MM.1S (cell line): ENCODE results near the gene ADISSP.

Experiments used
- DNase-seq: peaks from one replicate; pipeline ENCODE4 v3.0.0-alpha.2; 2015
- H2AFZ ChIP-seq: fragments of 300-600 bp; sonication (generic); 2 replicates; pipeline ENCODE4 v1.6.0; 2016; ENCODE audit warnings: antibody characterized with exemption, low read length
- H3F3A ChIP-seq: fragments of 300-600 bp; sonication (generic); 2 replicates; pipeline ENCODE4 v1.6.1; 2016; ENCODE audit warnings: mild to moderate bottlenecking, antibody characterized with exemption, low read length, moderate library complexity, mixed read lengths; ENCODE audit not compliant: insufficient read depth
- H3K27ac ChIP-seq: fragments of 300-600 bp; sonication (generic); 2 replicates; pipeline ENCODE4 v1.5.1; 2016; ENCODE audit warnings: mild to moderate bottlenecking, low read length
- H3K27me3 ChIP-seq: fragments of 300-600 bp; sonication (generic); replicated peaks from 2 replicates; pipeline ENCODE4 v1.6.0; 2016; ENCODE audit warnings: low read length; ENCODE audit not compliant: insufficient read depth
- H3K36me3 ChIP-seq: fragments of 300-600 bp; sonication (generic); replicated peaks from 2 replicates; pipeline ENCODE4 v1.6.1; 2016; ENCODE audit warnings: mild to moderate bottlenecking, low read length, mixed read lengths; ENCODE audit not compliant: insufficient read depth
- H3K4me1 ChIP-seq: fragments of 300-600 bp; sonication (generic); 2 replicates; pipeline ENCODE4 v1.6.1; 2016; ENCODE audit warnings: low read length, mixed read lengths
- H3K4me2 ChIP-seq: fragments of 300-600 bp; sonication (generic); 2 replicates; pipeline ENCODE4 v1.6.0; 2016; ENCODE audit warnings: low read depth, low read length
- H3K4me3 ChIP-seq: fragments of 300-600 bp; sonication (generic); 2 replicates; pipeline ENCODE4 v1.5.1; 2016; ENCODE audit warnings: low read length, mixed read lengths
- H3K79me2 ChIP-seq: fragments of 300-600 bp; sonication (generic); 2 replicates; pipeline ENCODE4 v1.6.1; 2016; ENCODE audit warnings: mixed run types, low read length, mixed read lengths
- H3K9ac ChIP-seq: fragments of 300-600 bp; sonication (generic); 2 replicates; pipeline ENCODE4 v1.6.1; 2016; ENCODE audit warnings: low read length, mixed read lengths
- H3K9me2 ChIP-seq: fragments of 300-600 bp; sonication (generic); replicated peaks from 2 replicates; pipeline ENCODE4 v1.6.1; 2016; ENCODE audit warnings: mild to moderate bottlenecking, low read length, mixed read lengths; ENCODE audit not compliant: insufficient read depth
- H3K9me3 ChIP-seq: fragments of 300-600 bp; sonication (generic); replicated peaks from 2 replicates; pipeline ENCODE4 v1.6.1; 2016; ENCODE audit warnings: mild to moderate bottlenecking, low read length, mixed read lengths; ENCODE audit not compliant: insufficient read depth
- H4K20me1 ChIP-seq: fragments of 300-600 bp; sonication (generic); 2 replicates; pipeline ENCODE4 v1.6.1; 2016; ENCODE audit warnings: mild to moderate bottlenecking, low read length, moderate library complexity, mixed read lengths; ENCODE audit not compliant: insufficient read depth
- CTCF ChIP-seq: fragments of 300-600 bp; sonication (generic); IDR thresholded peaks from 2 replicates; pipeline ENCODE4 v1.5.1; 2016; ENCODE audit warnings: antibody characterized with exemption, low read length, mixed read lengths
- EZH2 ChIP-seq: fragments of 300-600 bp; sonication (generic); optimal IDR thresholded peaks from 2 replicates; pipeline ENCODE3; 2017; ENCODE audit warnings: low read depth, mild to moderate bottlenecking, antibody characterized with exemption, low read length, mixed read lengths
- EZH2phosphoT487 ChIP-seq: fragments of 300-600 bp; sonication (generic); IDR thresholded peaks from 2 replicates; pipeline ENCODE4 v1.6.1; 2018; ENCODE audit warnings: antibody characterized with exemption, low read length

The ADISSP gene

GRCh38 chr20:3724356-3724755, 43.2 kb downstream of the ADISSP start:
- Histone ChIP-seq H3K4me3 (no peak overlapping the region), H3K27ac (no peak overlapping the region), H3K9me3 (no peaks in the 10 kb centered on the region), H3K4me2 (no peak overlapping the region), H3K9ac (no peak overlapping the region), H2AFZ (no peak overlapping the region), H3K36me3 (no peaks in the 10 kb centered on the region), H3K4me1 (peaks cover 13% of the 10 kb centered on the region), H4K20me1 (no peaks in the 10 kb centered on the region), H3K27me3 (peaks cover 22% of the 10 kb centered on the region), H3K79me2 (no peaks in the 10 kb centered on the region), H3F3A (no peaks in the 10 kb centered on the region), H3K9me2 (no peaks in the 10 kb centered on the region)
- no peak for DNase-seq
- TF ChIP-seq EZH2phosphoT487 (no peak), EZH2 (no peak), CTCF (no peak)

GRCh38 chr20:3723284-3723683, 44.3 kb downstream of the ADISSP start:
- no peak overlapping the region for H2AFZ ChIP-seq
- no peak overlapping the region for H3K9ac ChIP-seq
- H3K4me1 ChIP-seq, result peaks cover 13% of the 10 kb centered on the region
- no peak for DNase-seq
- no peak overlapping the region for H3K27ac ChIP-seq
- H3K36me3 ChIP-seq, result no peaks in the 10 kb centered on the region
- H3K4me2 ChIP-seq, result no peak overlapping the region
- H3K79me2 ChIP-seq, result no peaks in the 10 kb centered on the region
- H3K9me2 ChIP-seq, result no peaks in the 10 kb centered on the region
- H4K20me1 ChIP-seq, result no peaks in the 10 kb centered on the region
- TF ChIP-seq EZH2phosphoT487 (no peak), EZH2 (no peak), CTCF (no peak)
- no peak overlapping the region for H3K4me3 ChIP-seq
- no peaks in the 10 kb centered on the region for H3K9me3 ChIP-seq
- peaks cover 14% of the 10 kb centered on the region for H3K27me3 ChIP-seq
- H3F3A ChIP-seq, result no peaks in the 10 kb centered on the region

- no peak for DNase-seq
- Histone ChIP-seq H3K4me3 (no peak overlapping the region), H3K4me2 (no peak overlapping the region)
Observed at GRCh38 chr20:3721912-3722311, 45.6 kb downstream of the ADISSP start.

More at GRCh38 chr20:3721912-3722311, 45.6 kb downstream of the ADISSP start:
- Histone ChIP-seq H3K9ac (no peak overlapping the region), H3K4me1 (peaks cover 13% of the 10 kb centered on the region), H3F3A (no peaks in the 10 kb centered on the region), H3K27ac (no peak overlapping the region), H3K79me2 (no peaks in the 10 kb centered on the region), H4K20me1 (no peaks in the 10 kb centered on the region), H3K9me3 (no peaks in the 10 kb centered on the region), H3K36me3 (no peaks in the 10 kb centered on the region), H3K27me3 (peaks cover under 1% of the 10 kb centered on the region; the same call in 1 of the 2 replicates), H2AFZ (no peak overlapping the region), H3K9me2 (no peaks in the 10 kb centered on the region)
- TF ChIP-seq CTCF (no peak), EZH2phosphoT487 (no peak), EZH2 (no peak)
